ENCODE measurements around the gene DBN1.

The DBN1 gene

DNA sequence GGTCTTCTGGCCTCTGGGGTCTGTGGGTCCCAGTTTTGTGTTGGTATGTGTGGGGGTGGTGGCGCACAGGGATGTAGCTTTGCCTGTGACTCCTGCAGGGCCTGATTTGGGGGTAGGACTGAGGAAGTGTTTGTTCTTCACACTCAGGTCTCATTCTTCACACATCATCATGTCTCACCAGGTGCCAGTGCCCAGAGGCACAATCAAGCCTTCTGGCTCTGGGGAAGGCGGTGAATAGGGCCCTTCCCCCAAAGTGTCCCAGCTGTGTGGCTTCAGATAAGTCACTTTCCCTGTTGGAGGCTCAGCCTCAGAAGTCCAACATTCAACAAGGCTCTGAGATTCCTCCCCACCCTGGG is 5.1 kb downstream of the DBN1 start:
- no peak for TF ChIP-seq CTCF (IDR thresholded peaks at IDR 0.05; ENCODE audit: insufficient read depth, low read depth, low read length, missing control alignments)
- no peak for DNase-seq (ENCODE audit: low read depth)
- H3K4me3 ChIP-seq (ENCODE audit: low read depth, low read length) = no peak overlapping the region

DNA sequence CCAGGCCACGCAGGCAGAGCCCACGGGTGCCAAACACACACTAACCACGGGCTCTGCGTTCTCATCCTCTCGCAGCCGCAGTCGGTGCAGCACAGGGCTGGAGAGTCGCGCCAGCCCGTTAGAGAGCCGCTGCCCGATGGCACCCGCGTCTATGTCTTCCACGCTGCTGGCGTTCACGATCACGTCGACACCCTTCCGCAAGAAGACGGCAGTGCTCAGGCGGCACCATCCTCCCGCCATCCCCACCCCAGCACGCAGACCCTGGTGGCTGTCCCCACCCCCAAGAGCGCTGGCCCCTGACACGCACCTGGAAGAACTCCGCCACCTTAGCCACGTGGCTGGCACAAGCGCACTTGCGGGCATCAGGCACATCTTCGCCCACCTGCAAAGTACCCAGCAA is 6.0 kb downstream of the DBN1 start:
- no peak overlapping the region for H3K4me3 ChIP-seq (ENCODE audit: low read depth, low read length)
- TF ChIP-seq CTCF (IDR thresholded peaks at IDR 0.05; ENCODE audit: insufficient read depth, low read depth, low read length, missing control alignments) = no peak
- DNase-seq (ENCODE audit: low read depth) = no peak

- no peak for DNase-seq (ENCODE audit: low read depth)
- TF ChIP-seq CTCF (IDR thresholded peaks at IDR 0.05; ENCODE audit: insufficient read depth, low read depth, low read length, missing control alignments) = no peak
- H3K4me3 ChIP-seq (ENCODE audit: low read depth, low read length) = no peak overlapping the region
Measured at GRCh38 chr5:177466861-177467260, 6.6 kb downstream of the DBN1 start.

DNA sequence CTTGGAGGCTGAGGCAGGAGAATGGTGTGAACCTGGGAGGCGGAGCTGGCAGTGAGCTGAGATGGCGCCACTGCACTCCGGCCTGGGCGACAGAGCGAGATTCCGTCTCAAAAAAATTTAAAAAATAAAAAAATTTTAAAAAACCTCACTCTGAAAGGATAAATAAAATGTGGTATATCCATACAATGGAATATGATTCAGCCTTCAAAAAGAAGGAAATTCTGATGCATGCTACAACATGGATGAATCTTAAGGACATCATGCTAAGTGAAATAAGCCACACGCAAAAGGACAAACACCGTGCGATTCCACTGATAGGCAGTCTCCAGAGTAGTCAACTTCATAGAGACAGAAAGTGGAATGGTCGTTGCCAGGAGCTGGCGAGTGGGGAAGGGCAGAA is 8.4 kb downstream of the DBN1 start:
- no peak for TF ChIP-seq CTCF (IDR thresholded peaks at IDR 0.05; ENCODE audit: insufficient read depth, low read depth, low read length, missing control alignments)
- no peak overlapping the region for H3K4me3 ChIP-seq (ENCODE audit: low read depth, low read length)
- no peak for DNase-seq (ENCODE audit: low read depth)

DNA sequence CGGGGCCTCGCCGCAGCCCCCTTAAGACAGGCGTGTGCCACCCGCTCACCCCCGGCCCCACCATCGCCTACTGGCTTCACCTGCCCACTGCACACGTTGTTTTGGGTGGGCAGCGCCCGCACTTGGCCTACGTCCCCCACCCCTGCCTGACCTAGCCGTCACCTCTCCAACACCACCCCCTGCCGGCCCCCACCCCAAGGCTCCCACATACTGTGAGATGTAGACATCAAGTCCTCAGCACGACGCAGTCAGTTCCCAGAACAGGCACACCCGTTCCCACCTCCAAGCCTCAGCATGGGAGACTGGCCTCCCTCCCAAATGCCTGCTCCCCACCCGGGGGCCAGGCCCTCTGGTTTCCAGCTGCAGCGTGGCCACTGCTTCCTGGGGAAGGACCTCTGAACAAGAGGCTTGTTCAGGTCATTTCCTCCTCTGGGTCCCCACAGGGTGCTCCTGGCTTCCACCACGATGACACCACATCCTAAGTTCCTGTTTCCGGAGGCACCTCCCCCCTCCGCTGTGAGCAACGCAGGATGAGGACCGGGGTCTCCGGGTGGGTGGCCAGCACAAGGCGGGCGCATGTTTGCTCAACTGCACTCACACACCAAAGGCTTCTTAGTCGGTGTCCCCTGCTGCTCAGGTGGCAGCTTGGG is 11.3 kb downstream of the DBN1 start:
- no peak overlapping the region for H3K4me3 ChIP-seq (ENCODE audit: low read depth, low read length)
- no peak for DNase-seq (ENCODE audit: low read depth)
- TF ChIP-seq CTCF (IDR thresholded peaks at IDR 0.05; ENCODE audit: insufficient read depth, low read depth, low read length, missing control alignments) = no peak

DNA sequence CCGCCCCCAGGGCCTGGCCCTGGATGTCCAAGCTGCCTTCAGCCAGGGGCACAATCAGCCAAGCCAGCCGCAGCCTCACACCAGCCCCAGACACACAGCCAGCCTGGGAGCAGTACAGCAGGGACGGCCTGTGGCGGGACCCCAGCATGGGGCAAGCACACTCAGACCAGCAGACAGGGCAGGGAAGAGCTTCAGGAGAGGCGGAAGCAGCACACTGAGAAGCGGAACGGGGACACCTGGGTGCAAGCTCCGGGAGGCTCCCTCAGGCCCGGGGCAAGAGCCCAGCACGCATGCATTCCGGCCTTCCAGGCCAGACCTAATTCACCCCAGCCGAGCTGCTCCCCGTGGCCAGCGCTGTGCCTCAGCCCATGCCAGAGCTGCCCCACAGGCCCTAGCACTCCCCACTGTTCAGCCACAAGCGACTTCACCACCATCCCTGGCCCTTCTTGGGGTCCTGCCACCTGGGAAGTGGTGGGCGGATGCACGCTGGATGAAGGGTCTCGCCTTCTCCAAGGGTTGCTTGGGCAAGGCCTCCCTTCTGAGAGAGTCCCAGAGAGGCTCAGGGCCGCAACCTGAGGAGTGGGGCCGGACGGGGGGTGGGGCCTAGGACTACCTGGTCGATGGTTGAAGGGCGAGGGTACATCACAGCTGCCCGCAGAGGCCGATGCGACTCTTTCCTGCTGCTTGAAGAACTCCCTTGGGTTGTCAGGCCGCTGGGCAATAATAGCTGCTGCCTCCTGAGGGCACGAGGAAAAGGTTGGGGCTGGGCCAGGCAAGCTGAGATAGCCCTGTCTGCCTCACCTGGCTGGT is 13.4 kb downstream of the DBN1 start:
- DNase-seq (ENCODE audit: low read depth) = no peak
- no peak for TF ChIP-seq CTCF (IDR thresholded peaks at IDR 0.05; ENCODE audit: insufficient read depth, low read depth, low read length, missing control alignments)
- H3K4me3 ChIP-seq (ENCODE audit: low read depth, low read length) = no peak overlapping the region
